ENCODE results near the gene TCEAL4.

GRCh38 chrX:103560256-103560655 is 25.1 kb upstream of the TCEAL4 start:
- TF ChIP-seq POLR2A (IDR thresholded peaks at IDR 0.05; ENCODE audit: low read length) (no peak), SREBF2 (IDR thresholded peaks at IDR 0.05) (no peak), HEYL (CRISPR knock-in tag; IDR thresholded peaks at IDR 0.05) (no peak)
- TF ChIP-seq, protein P1, sequence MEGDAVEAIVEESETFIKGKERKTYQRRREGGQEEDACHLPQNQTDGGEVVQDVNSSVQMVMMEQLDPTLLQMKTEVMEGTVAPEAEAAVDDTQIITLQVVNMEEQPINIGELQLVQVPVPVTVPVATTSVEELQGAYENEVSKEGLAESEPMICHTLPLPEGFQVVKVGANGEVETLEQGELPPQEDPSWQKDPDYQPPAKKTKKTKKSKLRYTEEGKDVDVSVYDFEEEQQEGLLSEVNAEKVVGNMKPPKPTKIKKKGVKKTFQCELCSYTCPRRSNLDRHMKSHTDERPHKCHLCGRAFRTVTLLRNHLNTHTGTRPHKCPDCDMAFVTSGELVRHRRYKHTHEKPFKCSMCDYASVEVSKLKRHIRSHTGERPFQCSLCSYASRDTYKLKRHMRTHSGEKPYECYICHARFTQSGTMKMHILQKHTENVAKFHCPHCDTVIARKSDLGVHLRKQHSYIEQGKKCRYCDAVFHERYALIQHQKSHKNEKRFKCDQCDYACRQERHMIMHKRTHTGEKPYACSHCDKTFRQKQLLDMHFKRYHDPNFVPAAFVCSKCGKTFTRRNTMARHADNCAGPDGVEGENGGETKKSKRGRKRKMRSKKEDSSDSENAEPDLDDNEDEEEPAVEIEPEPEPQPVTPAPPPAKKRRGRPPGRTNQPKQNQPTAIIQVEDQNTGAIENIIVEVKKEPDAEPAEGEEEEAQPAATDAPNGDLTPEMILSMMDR (IDR thresholded peaks at IDR 0.05), result no peak
